H1 (cell line): Measurements from ENCODE around the gene ARPC4. TPM values are rescaled to one million over a fixed set of nuclear protein-coding genes. Genes with fewer than 3 reads are reported as not detected.
A peak's percentile ranks its signal among the peaks of the same experiment; 100 is the strongest.

ENCODE experiments used
- CBX5 ChIP-seq: fragments of 300-800, 300-1000 bp; sonication (generic); IDR thresholded peaks from 2 replicates; pipeline ENCODE4 v1.7.1; 2016; ENCODE audit warnings: antibody characterized with exemption, low read length, low read depth
- CREB1 ChIP-seq: IDR thresholded peaks from 2 replicates; pipeline ENCODE4 v1.6.1; 2012; ENCODE audit warnings: inconsistent platforms
- GABPA ChIP-seq: IDR thresholded peaks from 2 replicates; pipeline ENCODE4 v1.6.1; 2011; ENCODE audit warnings: mild to moderate bottlenecking, low read length, moderate library complexity, borderline replicate concordance; ENCODE audit not compliant: insufficient read depth
- NANOG ChIP-seq: IDR thresholded peaks from 2 replicates; pipeline ENCODE4 v1.6.1; 2011; ENCODE audit warnings: low read length, low read depth, mild to moderate bottlenecking, inconsistent platforms; ENCODE audit not compliant: insufficient read depth, poor library complexity, severe bottlenecking
- RBBP5 ChIP-seq: IDR thresholded peaks from 2 replicates; pipeline ENCODE4 v1.7.1; 2012; ENCODE audit warnings: low read depth, mild to moderate bottlenecking, inconsistent platforms, low read length, moderate library complexity, borderline replicate concordance
- SIRT6 ChIP-seq: IDR thresholded peaks from one replicate; pipeline ENCODE4 v1.7.1; 2012; ENCODE audit warnings: low read length, inconsistent platforms
- SP1 ChIP-seq: IDR thresholded peaks from 2 replicates; pipeline ENCODE4 v1.6.1; 2011; ENCODE audit warnings: low read depth, low read length
- TBP ChIP-seq: IDR thresholded peaks from 2 replicates; pipeline ENCODE4 v1.6.1; 2011; ENCODE audit warnings: low read depth, low read length, improper control_type of control experiment
- TEAD4 ChIP-seq: IDR thresholded peaks from 2 replicates; pipeline ENCODE4 v1.6.1; 2012; ENCODE audit warnings: low read depth, low read length, inconsistent platforms, mixed read lengths
- polyA plus RNA-seq, 7 experiments: library from polyadenylated mRNA; depleted of rRNA in 3 of 7; stranded (reverse) in 5 of 7; unstranded in 2 of 7; fragments of >200 nt in 5 of 7; fragments of 200-250 nt in 2 of 7; gene quantifications; 1 replicate in 5 of 7; 2 replicates in 1 of 7; 4 replicates in 1 of 7; pipeline versions ENCODE4 v1.2.1 to v1.2.3, GENCODE V29; 2011 to 2013; ENCODE audit warnings: missing spikeins in 2 of 7, mixed read lengths in 2 of 7
- total RNA-seq: library from RNA; stranded (reverse); fragmentation: NEBNext Ultra II Directional; extraction: Animal tissue kit (Norgen Biotek cat#: 25700); gene quantifications from 2 replicates; pipeline ENCODE4 v1.2.1, GENCODE V29; 2021
- TF ChIP-seq, protein P1 (sequence below): IDR thresholded peaks from 2 replicates; pipeline ENCODE4 v1.6.1; 2012; ENCODE audit warnings: inconsistent platforms

Gene ARPC4
- total and polyA plus RNA-seq, 2 of the 8 experiments (the other 6 are each of a cell fraction or from before 2014, with no cell fraction given), result 138 to 154 TPM

DNA sequence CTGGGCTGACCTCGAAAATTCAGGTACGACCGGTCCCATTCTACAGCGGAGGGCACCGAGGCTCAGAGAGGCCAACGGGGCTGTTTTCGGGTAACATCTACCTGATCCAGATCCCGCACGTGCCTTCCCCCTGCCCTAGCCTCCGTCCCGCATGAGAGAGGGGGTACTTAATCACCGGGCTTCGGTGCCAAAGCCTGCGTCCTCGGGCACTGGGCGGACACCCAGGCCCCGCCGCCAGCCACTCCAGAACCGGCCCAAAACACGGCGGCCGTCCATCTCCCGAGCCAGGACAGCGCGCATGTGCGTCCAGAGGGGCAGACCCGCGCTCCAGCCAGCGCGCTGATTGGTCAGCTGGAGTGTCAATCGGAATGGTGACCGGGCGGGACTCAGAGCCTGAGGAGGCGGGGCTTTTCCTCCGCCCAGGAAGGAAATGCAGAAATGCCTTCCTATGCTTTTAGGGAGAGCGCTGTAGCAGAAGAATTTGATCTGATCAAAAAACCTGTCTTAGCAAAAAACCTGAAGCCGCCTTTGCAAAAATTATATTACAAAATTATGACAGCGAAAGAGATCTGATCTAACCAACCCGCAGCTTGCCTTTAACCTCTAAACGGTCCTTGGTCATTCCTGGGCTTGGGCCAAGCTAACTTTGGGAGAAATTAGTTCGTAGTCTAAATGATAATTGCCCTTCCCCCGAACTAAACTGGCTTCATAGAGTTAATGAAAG, 51.0 kb downstream of the ARPC4 start, which contains the start of gene RPUSD3 (continued):
- TF ChIP-seq GABPA, result no peak
- TF ChIP-seq, protein P1, sequence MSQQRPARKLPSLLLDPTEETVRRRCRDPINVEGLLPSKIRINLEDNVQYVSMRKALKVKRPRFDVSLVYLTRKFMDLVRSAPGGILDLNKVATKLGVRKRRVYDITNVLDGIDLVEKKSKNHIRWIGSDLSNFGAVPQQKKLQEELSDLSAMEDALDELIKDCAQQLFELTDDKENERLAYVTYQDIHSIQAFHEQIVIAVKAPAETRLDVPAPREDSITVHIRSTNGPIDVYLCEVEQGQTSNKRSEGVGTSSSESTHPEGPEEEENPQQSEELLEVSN, result peak; percentile 65
- TF ChIP-seq TBP, result no peak
- TF ChIP-seq TEAD4, result no peak
- no peak for TF ChIP-seq CBX5
- peak; percentile 89 for TF ChIP-seq SP1
- peak; percentile 44; the same call in 1 of the 2 replicates for TF ChIP-seq CREB1
- no peak for TF ChIP-seq NANOG
- no peak for TF ChIP-seq RBBP5
- no peak for TF ChIP-seq SIRT6
